Cardiac muscle cell (in vitro differentiated cells and primary cell): ENCODE measurements around the gene HPSE2. TPM values are rescaled to one million over a fixed set of nuclear protein-coding genes. Genes with fewer than 3 reads are reported as not detected.
A peak's percentile ranks its signal among the peaks of the same experiment; 100 is the strongest.

ENCODE experiments used
- DNase-seq, 2 donors: peaks; one replicate each; pipeline versions ENCODE4 v3.0.0 to v3.0.0-alpha.2; 2010 to 2017; ENCODE audit warnings: low read depth in 1 of 2, low spot score in 1 of 2
- H3K27ac ChIP-seq: fragments of 200-600 bp; sonication (generic); 2 replicates; pipeline ENCODE4 v1.5.1; 2016
- H3K27me3 ChIP-seq: fragments of 200-600 bp; sonication (generic); 2 replicates; pipeline ENCODE4 v1.6.0; 2016; ENCODE audit warnings: control low read depth
- H3K36me3 ChIP-seq: fragments of 200-600 bp; sonication (generic); 2 replicates; pipeline ENCODE4 v1.5.1; 2016; ENCODE audit warnings: control low read depth
- H3K4me1 ChIP-seq: fragments of 200-600 bp; sonication (generic); 2 replicates; pipeline ENCODE4 v1.8.1; 2017; ENCODE audit warnings: low read depth, mild to moderate bottlenecking, mixed run types
- H3K4me3 ChIP-seq: fragments of 200-600 bp; sonication (generic); 2 replicates; pipeline ENCODE4 v1.5.1; 2016; ENCODE audit warnings: mild to moderate bottlenecking
- H3K9me3 ChIP-seq: fragments of 200-600 bp; sonication (generic); 2 replicates; pipeline ENCODE4 v1.5.1; 2017; ENCODE audit warnings: low read depth, mild to moderate bottlenecking, control low read depth
- polyA plus RNA-seq: library from polyadenylated mRNA; unstranded; fragments of >200 nt; fragmentation: Nextera tagmentation; extraction: Ambion mirVana; gene quantifications from 2 replicates; pipeline ENCODE4 v1.2.1, GENCODE V29; 2016
- total RNA-seq: library from RNA; depleted of rRNA; stranded (reverse); fragments of >200 nt; gene quantifications from 2 replicates; pipeline ENCODE4 v1.2.3, GENCODE V29; 2016
- TF ChIP-seq, protein P1 (sequence below): IDR thresholded peaks from 2 replicates; pipeline ENCODE4 v1.5.1; 2012; ENCODE audit warnings: low read depth, mild to moderate bottlenecking, low read length

Gene HPSE2
- total and polyA plus RNA-seq, 2 experiments from 2014 or later: 0.87 to 6.1 TPM

DNA sequence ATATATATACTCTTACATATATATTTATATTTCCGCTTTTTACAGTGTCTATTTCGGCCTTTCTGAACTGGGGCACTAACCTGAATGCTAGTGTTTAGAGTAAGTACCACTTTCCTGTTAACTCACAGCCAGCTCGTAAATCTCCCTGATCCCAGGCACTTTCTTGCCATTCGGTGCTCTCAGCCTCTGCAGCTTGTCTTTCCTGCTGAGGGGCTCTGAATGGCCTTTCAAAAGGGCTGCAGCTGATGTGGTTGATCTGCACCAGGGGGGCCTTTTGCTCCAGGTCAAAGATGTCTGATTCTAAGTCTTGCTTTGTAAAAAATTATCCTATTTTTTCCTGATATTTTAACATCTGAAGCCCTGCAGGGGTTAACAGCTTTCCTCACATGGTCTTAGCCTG lies 763.5 kb downstream of the HPSE2 start:
- Histone ChIP-seq H3K4me1 (peaks cover 29% of the 10 kb centered on the region), H3K4me3 (no peak overlapping the region), H3K27ac (no peak overlapping the region), H3K27me3 (no peaks in the 10 kb centered on the region), H3K9me3 (no peaks in the 10 kb centered on the region), H3K36me3 (no peaks in the 10 kb centered on the region)
- DNase-seq: no peak
- TF ChIP-seq, protein P1, sequence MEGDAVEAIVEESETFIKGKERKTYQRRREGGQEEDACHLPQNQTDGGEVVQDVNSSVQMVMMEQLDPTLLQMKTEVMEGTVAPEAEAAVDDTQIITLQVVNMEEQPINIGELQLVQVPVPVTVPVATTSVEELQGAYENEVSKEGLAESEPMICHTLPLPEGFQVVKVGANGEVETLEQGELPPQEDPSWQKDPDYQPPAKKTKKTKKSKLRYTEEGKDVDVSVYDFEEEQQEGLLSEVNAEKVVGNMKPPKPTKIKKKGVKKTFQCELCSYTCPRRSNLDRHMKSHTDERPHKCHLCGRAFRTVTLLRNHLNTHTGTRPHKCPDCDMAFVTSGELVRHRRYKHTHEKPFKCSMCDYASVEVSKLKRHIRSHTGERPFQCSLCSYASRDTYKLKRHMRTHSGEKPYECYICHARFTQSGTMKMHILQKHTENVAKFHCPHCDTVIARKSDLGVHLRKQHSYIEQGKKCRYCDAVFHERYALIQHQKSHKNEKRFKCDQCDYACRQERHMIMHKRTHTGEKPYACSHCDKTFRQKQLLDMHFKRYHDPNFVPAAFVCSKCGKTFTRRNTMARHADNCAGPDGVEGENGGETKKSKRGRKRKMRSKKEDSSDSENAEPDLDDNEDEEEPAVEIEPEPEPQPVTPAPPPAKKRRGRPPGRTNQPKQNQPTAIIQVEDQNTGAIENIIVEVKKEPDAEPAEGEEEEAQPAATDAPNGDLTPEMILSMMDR: no peak

DNA sequence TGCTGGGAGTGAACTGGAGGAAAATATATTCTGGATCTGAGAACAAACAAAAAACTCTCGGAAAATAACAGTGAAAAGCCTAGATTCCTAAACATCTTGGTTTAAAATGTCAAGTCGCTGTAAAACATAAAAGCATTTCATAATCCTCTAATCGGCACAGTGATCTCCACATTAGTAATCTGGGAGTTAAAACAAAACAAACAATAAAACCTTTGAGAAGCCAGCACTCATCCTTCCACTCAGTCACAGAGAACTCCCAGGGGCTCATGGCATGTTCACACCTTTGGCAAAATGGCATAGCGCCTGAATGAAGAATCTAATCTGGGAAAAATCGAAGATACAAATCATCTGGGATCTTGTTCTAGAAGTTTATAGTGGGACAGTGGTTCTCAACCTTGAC lies 764.8 kb downstream of the HPSE2 start:
- DNase-seq: no peak
- no peaks in the 10 kb centered on the region for H3K9me3 ChIP-seq
- TF ChIP-seq, protein P1: no peak
- H3K4me1 ChIP-seq: peaks cover 40% of the 10 kb centered on the region
- no peak overlapping the region for H3K4me3 ChIP-seq
- H3K27me3 ChIP-seq: no peaks in the 10 kb centered on the region
- H3K27ac ChIP-seq: no peak overlapping the region
- no peaks in the 10 kb centered on the region for H3K36me3 ChIP-seq

DNA sequence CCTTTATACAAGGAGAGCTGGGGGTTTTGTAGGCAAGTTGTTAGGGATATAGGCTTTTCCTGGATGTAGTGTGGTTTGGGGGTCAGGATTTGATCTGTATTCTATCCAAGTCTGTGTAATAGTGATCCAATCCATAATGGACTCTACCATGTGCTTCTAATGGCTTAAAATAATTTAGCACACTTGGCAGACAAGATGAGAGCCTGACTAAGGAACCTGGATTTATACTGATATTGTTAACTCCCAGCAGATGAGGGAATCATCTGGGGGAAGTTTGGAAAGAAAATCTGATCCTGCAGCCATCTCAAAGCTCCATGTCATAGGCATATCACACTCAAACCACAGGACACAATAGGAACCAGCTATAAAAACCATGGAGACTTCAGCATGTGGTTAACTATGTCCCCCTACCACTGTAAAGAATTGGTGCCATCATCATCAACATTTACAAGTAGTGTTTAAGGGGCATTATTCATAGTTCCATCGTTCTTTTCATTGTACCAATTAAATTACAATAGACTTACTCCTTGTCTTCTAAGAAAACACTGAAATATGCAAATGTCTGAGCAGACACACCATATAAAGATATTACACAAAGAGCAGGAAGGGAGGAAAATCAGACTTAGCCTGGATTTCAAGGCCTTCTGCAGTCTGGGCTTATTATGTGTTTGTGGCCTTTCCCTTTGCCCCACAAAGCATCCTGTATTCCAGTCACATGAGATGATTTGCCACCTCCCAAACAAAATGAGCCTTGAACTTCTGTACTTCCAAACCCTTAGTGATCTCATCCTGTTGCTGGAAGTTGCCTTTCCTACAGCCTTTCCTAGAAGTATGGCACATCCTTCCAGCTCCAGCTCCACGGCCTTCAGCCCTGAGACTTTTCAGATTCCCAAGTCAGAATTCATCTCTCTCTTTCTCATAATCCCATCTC lies 766.4 kb downstream of the HPSE2 start:
- TF ChIP-seq, protein P1: no peak
- H3K9me3 ChIP-seq: no peaks in the 10 kb centered on the region
- no peak overlapping the region for H3K27ac ChIP-seq
- DNase-seq: no peak
- no peak overlapping the region for H3K4me3 ChIP-seq
- H3K36me3 ChIP-seq: no peaks in the 10 kb centered on the region
- H3K4me1 ChIP-seq: peaks cover 51% of the 10 kb centered on the region
- H3K27me3 ChIP-seq: no peaks in the 10 kb centered on the region

DNA sequence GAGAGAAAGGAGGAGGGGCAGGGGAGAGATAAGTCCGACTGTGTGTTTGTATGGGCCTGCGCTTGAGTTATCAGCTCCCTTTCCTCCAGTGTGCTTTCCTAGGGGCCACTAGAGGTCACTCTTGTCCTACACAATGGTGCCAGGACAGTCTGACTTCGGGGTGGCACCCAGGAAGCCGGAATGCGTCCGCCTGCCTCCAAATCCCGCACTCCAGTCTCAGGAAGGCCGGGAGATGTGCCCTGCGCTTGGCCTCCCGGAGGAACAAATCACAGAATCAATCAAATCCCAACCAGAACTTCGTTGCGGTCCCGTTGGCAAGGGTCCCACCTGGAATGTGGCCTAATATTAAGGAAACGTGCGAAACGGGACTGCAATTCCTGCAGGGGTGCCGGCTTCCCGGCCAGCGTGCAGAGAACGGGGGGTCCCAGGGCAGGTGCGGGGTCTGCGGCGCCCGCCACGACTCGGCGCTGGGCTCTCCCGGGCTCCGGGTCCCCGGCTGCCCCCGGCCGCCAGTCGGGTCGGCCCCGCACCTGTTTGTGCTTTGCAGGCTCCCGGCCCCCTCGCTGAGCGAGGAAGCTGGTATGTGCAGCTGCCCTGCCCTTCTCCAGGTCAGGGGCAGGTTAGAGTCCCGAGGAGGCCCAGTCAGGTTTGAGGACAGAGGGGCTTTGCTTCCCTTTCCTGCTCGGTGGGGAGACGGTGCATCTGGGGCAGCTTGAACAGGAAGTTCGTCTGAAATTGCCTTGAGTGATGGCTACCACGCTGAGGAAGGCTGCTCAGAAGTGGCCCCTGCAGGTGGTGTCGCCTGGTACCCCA lies 767.9 kb downstream of the HPSE2 start:
- H3K4me3 ChIP-seq: peak overlapping the region; percentile 19
- peak overlapping the region; percentile 69 for H3K27ac ChIP-seq
- peaks cover 56% of the 10 kb centered on the region for H3K4me1 ChIP-seq
- TF ChIP-seq, protein P1: peak; percentile 75
- peak; percentile 91 for DNase-seq
- H3K27me3 ChIP-seq: no peaks in the 10 kb centered on the region
- no peaks in the 10 kb centered on the region for H3K9me3 ChIP-seq
- H3K36me3 ChIP-seq: no peaks in the 10 kb centered on the region

DNA sequence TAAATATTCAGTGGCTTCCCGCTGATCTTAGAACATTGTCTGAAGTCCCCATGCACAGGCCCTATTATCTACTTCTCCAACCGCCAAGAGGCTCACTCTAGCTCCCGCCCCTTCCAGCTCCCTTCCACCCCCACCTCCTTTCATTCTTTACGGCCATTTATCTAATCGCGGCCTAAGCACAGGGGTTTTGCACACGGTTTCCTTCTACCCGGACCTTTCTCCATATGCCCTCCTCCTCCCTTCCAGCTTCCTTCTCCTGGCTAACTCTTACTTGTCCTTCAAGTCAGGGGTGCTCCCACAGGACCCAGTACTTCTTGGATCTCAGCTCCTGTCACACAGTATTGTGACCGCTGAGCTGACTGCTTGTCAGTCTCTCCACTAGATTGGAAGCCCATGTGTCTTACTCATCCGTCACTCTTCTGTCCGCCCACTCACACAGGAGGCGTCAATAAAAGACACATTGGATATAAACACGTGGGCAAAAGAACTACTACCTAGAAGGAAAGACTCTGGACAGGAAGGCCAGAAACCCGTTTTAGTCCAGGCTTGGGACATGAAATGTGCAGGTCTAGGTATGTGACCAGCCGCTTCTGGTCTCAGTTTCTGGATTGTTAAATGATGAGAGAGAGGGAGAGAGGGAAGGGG lies 768.7 kb downstream of the HPSE2 start:
- Histone ChIP-seq H3K4me1 (peaks cover 56% of the 10 kb centered on the region), H3K27me3 (no peaks in the 10 kb centered on the region), H3K4me3 (no peak overlapping the region), H3K9me3 (no peaks in the 10 kb centered on the region), H3K27ac (peak overlapping the region; percentile 69), H3K36me3 (no peaks in the 10 kb centered on the region)
- DNase-seq: peak in 1 of 2 donors; percentile 35
- TF ChIP-seq, protein P1: no peak
